Gastroesophageal sphincter (tissue), 4 donors: ENCODE results near the gene EPHA2. TPM values are rescaled to one million over a fixed set of nuclear protein-coding genes. Genes with fewer than 3 reads are reported as not detected.

ENCODE experiments used
- ATAC-seq: fragments of 150-250 bp; one replicate; pipeline ENCODE4 v1.9.1; 2016; ENCODE audit warnings: mild to moderate bottlenecking, moderate library complexity
- H3K27ac ChIP-seq, 4 donors: fragments of 200-600 bp; sonication (generic) in 3 of 4; 1 replicate in 3 of 4; 2 replicates in 1 of 4; pipeline ENCODE4 v1.5.1; 2016 to 2019
- H3K27me3 ChIP-seq: fragments of 200-600 bp; sonication (generic); one replicate; pipeline ENCODE4 v1.5.1; 2019
- H3K36me3 ChIP-seq, 2 donors: fragments of 200-600 bp; sonication (generic); one replicate each; pipeline ENCODE4 v1.5.1; 2019; ENCODE audit warnings: control low read depth in 1 of 2
- H3K4me1 ChIP-seq, 3 donors: fragments of 200-600 bp; sonication (generic); 1 replicate in 2 of 3; 2 replicates in 1 of 3; pipeline ENCODE4 v1.5.1; 2016 to 2019; ENCODE audit warnings: control low read depth in 2 of 3
- H3K4me3 ChIP-seq, 2 donors: fragments of 200-600 bp; sonication (generic); one replicate each; pipeline ENCODE4 v1.5.1; 2019; ENCODE audit warnings: mild to moderate bottlenecking in 1 of 2, moderate library complexity in 1 of 2
- H3K9me3 ChIP-seq, 3 donors: fragments of 200-600 bp; sonication (generic); one replicate each; pipeline ENCODE4 v1.5.1; 2017 to 2019; ENCODE audit warnings: control low read depth in 2 of 3
- CTCF ChIP-seq, 4 experiments: fragments of 200-600 bp in 2 of 4; fragments of 450-650 bp in 2 of 4; sonication (generic) in 1 of 4; IDR thresholded peaks; one replicate each; pipeline ENCODE4 v1.5.1; 2017 to 2019; ENCODE audit warnings: antibody characterized with exemption in 4 of 4, mild to moderate bottlenecking in 2 of 4, moderate library complexity in 2 of 4
- EP300 ChIP-seq: sonication (generic); formaldehyde crosslinking; IDR thresholded peaks from one replicate; pipeline ENCODE4 v1.6.1; 2017; ENCODE audit warnings: antibody characterized with exemption, mild to moderate bottlenecking
- POLR2A ChIP-seq, 2 donors: fragments of 450-650 bp; IDR thresholded peaks; one replicate each; pipeline ENCODE4 v1.6.1; 2017; ENCODE audit warnings: antibody characterized with exemption in 2 of 2, mild to moderate bottlenecking in 2 of 2, moderate library complexity in 1 of 2
- POLR2AphosphoS5 ChIP-seq: sonication (generic); formaldehyde crosslinking; IDR thresholded peaks from one replicate; pipeline ENCODE4 v1.6.1; 2017; ENCODE audit warnings: antibody characterized with exemption
- WGBS, 2 donors: methylation state at CpG; one replicate each; pipeline ENCODE4 v1.1.5; 2018; ENCODE audit warnings: low coverage in 1 of 2; 5-methylcytosine and 5-hydroxymethylcytosine counted together
- total RNA-seq, 4 donors: library from RNA; depleted of rRNA; stranded (reverse); fragments of >200 nt; gene quantifications; one replicate each; pipeline ENCODE4 v1.1.0, GENCODE V29; 2016

The EPHA2 gene
- total RNA-seq, 4 donors from 2014 or later, result 8.9 to 16.1 (median 12.4) TPM

- H3K36me3 ChIP-seq, result no peaks in the 10 kb centered on the region
- no peak for TF ChIP-seq POLR2A (IDR thresholded peaks at IDR 0.05)
- TF ChIP-seq POLR2AphosphoS5, result no peak
- TF ChIP-seq EP300, result no peak
- no peak for TF ChIP-seq CTCF (IDR thresholded peaks at IDR 0.05)
These were observed 67.4 kb downstream of the EPHA2 start for GRCh38 chr1:16088351-16088911.

DNA sequence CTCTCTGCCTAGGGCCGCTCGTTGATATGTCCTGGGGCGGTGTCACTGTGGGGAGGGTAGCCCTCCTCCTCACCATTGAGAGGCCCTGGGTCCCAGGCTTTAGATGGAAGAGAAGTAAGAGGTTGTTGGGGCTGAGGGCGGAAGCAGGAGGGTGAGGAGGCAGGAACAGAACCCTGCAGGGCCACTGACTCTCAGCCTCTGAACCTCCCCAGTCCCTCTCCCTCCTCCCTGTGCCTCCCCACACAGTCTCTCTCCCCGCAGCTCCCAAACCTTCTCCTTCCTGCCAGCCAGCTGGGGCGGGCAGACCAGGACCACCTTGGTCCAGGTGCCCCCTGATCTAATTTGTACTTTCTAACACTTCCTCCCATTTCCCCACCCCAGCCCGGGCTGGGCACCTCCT lies 68.1 kb downstream of the EPHA2 start:
- no peak for ATAC-seq
- H3K27ac ChIP-seq, result no peak overlapping the region
- WGBS, 2 donors, result 30 to 67% methylated on average over 1 to 2 of the region's 7 CpGs

More at GRCh38 chr1:16088351-16088911, 67.4 kb downstream of the EPHA2 start:
- no peak overlapping the region for H3K27ac ChIP-seq
- WGBS, 2 donors, result 80 to 81% methylated on average over 2 to 5 of the region's 17 CpGs
- H3K4me1 ChIP-seq, result no peaks in the 10 kb centered on the region
- H3K27me3 ChIP-seq, result no peaks in the 10 kb centered on the region
- no peak overlapping the region for H3K4me3 ChIP-seq
- no peak for ATAC-seq
- no peaks in the 10 kb centered on the region for H3K9me3 ChIP-seq

DNA sequence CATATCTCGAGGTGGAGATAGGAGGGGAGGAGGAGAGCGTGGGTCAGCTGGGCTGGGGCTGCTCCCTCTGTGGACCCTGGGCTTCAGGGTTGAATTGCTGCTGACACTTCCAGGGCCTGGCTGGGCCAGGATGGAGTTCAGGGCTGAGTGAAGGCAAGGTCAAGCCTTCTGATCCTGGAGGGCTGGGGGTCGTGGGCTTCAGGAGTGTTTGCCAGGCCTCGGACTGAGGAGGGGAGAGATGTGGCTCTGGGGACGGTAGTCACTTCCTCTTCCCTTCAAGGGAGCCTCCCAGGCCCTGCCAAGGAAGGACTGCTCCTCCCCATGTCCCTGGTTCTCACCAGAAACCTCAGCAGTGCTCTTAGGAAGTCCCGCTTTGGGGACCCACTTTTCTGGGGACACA lies 70.3 kb downstream of the EPHA2 start:
- no peaks in the 10 kb centered on the region for H3K4me1 ChIP-seq
- 100% methylated on average over 2 of the region's 6 CpGs; no CpG with 5 or more reads in 1 of the 2 donors for WGBS, 2 donors
- no peak for ATAC-seq

More for the DNA sequence above, 68.1 kb downstream of the EPHA2 start:
- H3K27me3 ChIP-seq, result no peaks in the 10 kb centered on the region
- H3K4me3 ChIP-seq, result no peak overlapping the region
- TF ChIP-seq CTCF (IDR thresholded peaks at IDR 0.05) (no peak), EP300 (no peak), POLR2A (IDR thresholded peaks at IDR 0.05) (no peak), POLR2AphosphoS5 (no peak)
- no peaks in the 10 kb centered on the region for H3K4me1 ChIP-seq
- H3K36me3 ChIP-seq, result no peaks in the 10 kb centered on the region
- no peaks in the 10 kb centered on the region for H3K9me3 ChIP-seq

GRCh38 chr1:16083486-16083885 lies 72.4 kb downstream of the EPHA2 start:
- H3K4me1 ChIP-seq, result peaks cover 0 to 9% (median 4%) of the 10 kb centered on the region in 3 donors
- no peak for TF ChIP-seq POLR2A (IDR thresholded peaks at IDR 0.05)
- TF ChIP-seq CTCF (IDR thresholded peaks at IDR 0.05), result no peak
- TF ChIP-seq POLR2AphosphoS5, result no peak
- no peak for TF ChIP-seq EP300
- H3K27ac ChIP-seq, result no peak overlapping the region
- no peak for ATAC-seq
- no peak overlapping the region for H3K4me3 ChIP-seq
- WGBS, 2 donors, result 80% methylated on average over 3 of the region's 5 CpGs; no CpG with 5 or more reads in 1 of the 2 donors
- no peaks in the 10 kb centered on the region for H3K27me3 ChIP-seq
- H3K36me3 ChIP-seq, result no peaks in the 10 kb centered on the region
- no peaks in the 10 kb centered on the region for H3K9me3 ChIP-seq

More for the DNA sequence above, 70.3 kb downstream of the EPHA2 start:
- no peak for TF ChIP-seq POLR2AphosphoS5
- no peak for TF ChIP-seq CTCF (IDR thresholded peaks at IDR 0.05)
- H3K4me3 ChIP-seq, result no peak overlapping the region
- H3K9me3 ChIP-seq, result no peaks in the 10 kb centered on the region
- no peaks in the 10 kb centered on the region for H3K27me3 ChIP-seq
- H3K36me3 ChIP-seq, result no peaks in the 10 kb centered on the region
- no peak overlapping the region for H3K27ac ChIP-seq

GRCh38 chr1:16082283-16083038 lies 73.4 kb downstream of the EPHA2 start:
- peaks cover 0 to 9% (median 4%) of the 10 kb centered on the region in 3 donors for H3K4me1 ChIP-seq
- WGBS, 2 donors, result 72% methylated on average over 3 of the region's 9 CpGs; no CpG with 5 or more reads in 1 of the 2 donors
- TF ChIP-seq CTCF (IDR thresholded peaks at IDR 0.05) (peak in 3 of 4 experiments; percentile 68 to 88 (median 80)), POLR2A (IDR thresholded peaks at IDR 0.05) (no peak)
- H3K4me3 ChIP-seq, result no peak overlapping the region
- H3K9me3 ChIP-seq, result no peaks in the 10 kb centered on the region
- H3K27me3 ChIP-seq, result no peaks in the 10 kb centered on the region
- H3K36me3 ChIP-seq, result no peaks in the 10 kb centered on the region
- H3K27ac ChIP-seq, result no peak overlapping the region
- ATAC-seq, result peak; percentile 50
